Measurements from ENCODE around the gene C2CD4A.

C2CD4A gene

DNA sequence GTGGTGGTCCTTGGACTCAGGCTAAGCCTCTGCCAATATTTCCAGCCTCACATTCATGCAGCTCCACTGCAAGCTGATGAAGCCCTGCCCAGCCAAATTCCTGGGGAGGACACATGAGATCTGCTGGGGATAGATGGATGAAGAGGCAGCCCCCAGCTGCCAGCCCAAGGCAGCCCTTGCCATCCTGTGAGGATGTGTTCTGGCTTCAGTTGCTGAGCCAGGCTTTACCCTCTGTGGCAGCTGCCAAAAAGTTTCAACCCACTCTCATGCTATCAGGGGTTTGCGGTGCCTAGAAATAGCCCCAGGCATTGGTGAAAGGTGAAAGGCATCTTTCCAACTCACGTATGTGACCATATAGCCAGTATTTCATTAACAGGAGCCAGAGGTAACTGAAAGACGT is 37.6 kb downstream of the C2CD4A start:
- no peak for DNase-seq

DNA sequence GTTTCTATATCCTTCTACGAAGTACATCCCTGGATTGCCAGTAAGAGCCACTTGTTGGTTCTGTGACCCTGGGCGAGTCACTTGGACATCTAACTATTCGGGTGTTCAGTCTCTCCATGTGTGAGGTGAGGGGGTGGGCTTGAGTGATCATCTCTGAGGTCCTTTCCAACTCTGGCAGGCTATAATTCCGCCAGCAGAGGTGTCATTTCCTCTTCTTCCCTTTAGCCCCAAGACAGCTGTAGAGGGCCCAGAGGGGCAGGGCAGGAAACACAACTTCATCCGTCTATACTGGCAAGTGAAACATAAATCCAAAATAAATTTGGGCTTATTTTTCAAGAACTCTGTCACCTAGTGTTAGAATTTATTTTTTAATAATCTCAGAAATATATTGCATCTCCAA is 38.1 kb downstream of the C2CD4A start:
- no peak for DNase-seq

DNA sequence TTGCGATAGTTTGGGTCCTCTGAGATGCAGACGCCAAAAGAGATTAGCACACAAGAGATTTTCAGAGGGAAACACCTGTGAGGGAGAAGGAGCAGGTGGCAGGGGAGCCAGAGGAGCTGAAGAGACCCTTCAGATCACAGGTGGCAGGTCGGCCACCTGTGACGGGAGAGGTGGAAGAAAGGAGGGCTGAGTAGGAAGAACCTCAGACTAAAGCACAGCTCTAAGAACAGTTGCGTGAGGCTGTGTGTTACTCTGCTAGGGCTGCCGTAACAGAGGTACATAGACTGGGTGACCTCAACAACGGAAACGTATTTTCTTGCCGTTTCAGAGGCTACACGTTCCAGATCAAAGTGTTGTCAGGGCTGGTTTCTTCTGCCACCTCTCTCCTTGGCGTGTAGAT is 38.5 kb downstream of the C2CD4A start:
- DNase-seq: no peak

DNA sequence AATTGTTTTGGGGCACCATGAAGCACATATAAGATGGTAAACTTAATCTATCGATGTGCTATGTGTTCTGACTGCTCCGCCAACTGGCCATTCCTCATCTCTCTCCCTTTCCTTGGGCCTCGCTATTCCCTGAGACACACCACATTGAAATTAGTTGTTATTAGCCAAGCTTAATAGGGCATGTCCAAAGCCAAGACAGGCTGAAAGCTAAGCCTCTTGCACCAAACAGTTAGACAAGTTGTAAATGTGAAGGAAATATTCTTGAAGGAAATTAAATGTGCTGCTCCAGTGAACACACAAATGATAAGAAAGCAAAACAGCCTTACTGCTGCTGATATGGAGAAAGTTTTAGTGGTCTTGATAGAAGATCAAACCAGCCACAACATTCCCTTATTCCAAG is 39.3 kb downstream of the C2CD4A start:
- DNase-seq: no peak

DNA sequence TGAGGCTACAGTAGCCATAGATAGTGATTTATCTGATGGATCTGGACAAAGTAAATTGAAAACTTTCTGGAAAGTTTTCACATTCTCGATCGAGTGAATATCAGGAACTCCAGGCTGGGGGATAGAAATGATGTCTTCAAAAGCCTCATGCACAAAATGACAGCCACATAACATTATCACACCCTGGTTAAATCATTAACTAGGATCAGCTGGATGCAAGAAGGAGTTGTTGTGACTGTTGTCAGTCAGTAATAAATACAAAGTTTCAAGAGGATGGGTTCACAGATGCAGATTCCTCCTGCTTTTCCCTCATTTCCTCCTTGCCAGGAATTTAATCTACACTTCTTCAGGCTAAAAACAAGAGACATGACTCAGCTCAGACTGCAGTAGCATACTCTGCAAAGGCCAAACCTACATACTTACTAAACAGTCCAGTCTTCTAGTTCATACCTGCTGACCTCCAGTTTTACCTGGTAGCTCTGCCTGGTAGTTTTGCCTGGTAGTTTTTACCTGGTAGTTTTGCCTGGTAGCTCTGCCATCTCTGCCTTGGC is 40.9 kb downstream of the C2CD4A start:
- no peak for DNase-seq

DNA sequence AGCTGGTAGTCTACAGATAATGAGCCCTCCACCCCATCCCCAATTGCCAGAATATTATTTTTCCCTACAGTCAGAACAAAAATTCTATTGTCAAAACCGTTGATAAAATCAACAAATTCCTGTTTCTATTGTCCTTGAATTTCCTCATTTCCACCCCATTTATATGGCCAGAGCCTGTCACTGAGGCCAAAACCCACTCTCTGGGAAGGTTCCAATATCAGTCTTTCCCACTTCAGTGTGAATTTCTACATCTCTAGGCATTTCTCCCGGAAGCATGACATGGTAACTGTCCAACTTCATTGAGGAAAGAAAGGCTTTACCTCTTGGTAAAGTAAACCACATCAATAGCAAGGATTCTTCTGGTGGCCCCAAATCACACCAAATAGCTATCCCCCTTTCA is 41.6 kb downstream of the C2CD4A start:
- DNase-seq: no peak

DNA sequence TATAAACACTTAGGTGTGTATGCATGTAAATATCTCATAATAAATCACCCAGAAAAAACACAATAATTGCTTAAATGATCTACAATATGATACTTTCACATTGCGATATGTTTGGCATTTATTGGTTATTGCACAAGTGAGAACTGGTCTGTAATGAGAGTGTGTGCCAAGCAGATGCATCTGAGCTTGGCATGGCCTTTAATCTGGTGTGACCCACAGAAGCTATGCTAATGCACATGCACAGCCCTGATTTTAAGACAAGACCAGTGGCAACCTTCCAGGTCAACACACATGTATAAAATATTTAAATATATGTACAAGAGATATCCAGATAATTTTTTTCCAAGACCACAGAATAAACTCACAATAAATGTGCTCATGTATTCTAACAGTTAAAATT is 42.7 kb downstream of the C2CD4A start:
- no peak for DNase-seq

DNA sequence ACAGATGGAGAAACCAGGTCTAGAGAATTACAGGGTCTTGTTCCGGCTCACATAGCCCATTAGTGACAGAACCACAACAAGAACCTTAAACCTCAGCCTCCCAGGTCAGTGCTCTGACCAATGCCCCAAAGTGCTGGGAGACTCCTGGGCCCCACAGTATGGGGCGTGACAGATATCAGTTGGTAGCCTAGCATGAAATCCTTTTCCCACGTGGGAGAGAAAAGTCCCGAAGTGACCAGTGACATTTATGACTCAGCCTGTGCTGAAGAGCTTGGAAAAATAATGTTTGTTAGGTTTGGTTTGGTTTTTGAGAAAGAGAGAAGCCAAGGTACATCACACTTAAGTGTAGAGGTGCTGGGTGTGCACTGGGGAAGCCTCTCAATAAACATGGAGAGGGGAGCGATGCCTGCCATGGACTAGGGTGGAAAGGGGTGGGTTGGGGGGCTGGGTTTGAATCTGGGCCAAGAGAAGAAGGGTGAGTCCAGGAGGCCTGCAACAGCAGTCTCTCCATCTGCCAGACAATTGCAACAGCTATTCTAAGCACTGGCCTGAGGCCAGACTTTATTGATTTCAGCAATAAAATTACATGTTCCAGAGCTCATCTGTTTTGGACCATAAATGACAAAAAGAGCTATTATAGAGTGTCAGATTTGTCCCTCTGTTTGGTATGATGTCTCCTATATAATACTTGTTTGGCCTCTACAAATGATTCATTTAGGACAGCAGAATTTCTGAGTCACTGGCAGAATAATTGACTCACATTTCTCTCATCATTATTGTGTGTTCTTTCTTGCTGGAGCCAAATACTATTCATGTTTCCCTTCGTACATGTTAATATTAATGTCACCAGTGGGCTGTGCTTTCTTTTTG is 43.4 kb downstream of the C2CD4A start:
- no peak for DNase-seq

DNA sequence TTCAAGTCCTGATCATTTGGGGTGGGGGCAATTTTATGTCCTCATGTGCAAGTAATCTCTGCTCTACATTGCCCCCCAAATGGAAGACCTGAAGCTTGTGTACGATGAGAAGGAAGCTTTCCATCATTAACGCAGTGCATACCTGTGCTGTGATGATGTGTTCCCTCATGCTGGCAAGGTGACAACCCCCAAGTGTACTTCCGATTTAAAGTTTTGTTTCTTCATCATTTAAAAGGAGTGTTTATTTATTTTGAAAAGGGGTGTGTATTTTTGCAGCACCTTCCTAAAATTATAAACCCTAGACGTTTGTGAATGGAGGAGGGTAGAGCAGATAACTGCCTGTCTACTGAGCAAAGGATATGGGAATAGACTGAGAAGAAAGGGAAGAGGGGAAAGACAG is 45.3 kb downstream of the C2CD4A start:
- no peak for DNase-seq

DNA sequence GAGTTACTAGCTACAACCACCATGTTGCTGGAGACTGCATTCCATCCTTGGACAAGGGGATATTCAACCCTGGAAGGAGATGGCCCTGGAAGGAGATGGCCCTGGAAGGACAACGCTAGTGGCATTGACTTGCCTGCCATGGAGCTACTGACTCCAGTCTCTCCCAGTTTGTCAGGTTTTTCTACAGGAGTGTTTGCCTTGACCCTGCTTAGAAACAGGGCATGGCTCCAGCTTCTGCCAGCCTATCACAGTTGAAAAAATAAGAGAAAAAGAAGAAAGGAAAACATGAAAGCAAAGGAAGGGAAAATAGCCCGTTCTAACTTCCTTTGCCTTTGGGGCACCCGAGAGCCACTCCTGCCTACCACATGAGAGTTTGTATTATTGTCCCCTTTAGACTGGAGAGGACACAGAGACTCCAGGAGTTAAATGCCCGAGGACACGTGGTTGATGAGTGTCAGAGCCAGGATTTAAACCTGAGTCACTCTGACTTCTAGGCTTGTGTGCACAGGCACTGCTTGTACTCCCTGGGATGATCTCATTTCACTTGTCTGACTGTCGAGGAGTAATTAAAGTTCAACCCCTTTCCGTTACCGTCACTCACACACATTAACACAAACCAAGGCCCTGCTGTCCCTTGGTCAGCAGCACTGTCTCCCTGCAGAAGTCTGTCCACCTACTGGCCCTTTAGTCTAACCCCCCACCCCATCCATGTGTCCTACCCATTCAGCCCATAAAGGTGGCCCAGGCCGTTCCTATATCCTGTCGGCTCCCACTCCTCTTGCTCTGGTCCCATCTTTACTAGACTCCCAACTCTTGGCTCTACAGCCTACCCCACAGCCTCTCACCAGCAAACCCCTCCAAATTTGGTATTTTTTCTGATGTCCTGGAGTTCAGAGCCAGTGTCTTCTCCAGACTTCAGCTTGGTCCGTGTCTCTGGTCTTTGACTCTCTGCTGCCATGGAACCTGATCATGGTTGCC is 46.1 kb downstream of the C2CD4A start:
- DNase-seq: no peak

DNA sequence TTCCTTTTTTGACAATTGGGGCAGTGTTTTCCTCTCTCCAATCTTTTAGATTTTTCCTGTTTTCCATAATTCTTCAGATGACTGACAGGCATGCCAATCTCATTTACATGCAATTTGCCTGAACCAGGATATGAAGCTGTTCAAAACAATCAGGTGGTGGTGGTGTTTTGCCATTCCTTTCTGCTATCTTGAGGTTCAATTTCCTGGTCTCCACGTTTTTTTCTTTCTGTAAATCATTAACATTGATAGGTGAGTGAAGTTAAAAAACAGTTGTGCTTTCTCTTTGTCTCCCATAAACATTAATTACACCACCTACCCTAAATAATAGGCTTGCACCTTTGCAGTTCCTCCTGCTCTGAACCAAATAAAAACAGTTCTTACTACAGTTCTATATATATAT is 49.1 kb downstream of the C2CD4A start:
- no peak for DNase-seq

DNA sequence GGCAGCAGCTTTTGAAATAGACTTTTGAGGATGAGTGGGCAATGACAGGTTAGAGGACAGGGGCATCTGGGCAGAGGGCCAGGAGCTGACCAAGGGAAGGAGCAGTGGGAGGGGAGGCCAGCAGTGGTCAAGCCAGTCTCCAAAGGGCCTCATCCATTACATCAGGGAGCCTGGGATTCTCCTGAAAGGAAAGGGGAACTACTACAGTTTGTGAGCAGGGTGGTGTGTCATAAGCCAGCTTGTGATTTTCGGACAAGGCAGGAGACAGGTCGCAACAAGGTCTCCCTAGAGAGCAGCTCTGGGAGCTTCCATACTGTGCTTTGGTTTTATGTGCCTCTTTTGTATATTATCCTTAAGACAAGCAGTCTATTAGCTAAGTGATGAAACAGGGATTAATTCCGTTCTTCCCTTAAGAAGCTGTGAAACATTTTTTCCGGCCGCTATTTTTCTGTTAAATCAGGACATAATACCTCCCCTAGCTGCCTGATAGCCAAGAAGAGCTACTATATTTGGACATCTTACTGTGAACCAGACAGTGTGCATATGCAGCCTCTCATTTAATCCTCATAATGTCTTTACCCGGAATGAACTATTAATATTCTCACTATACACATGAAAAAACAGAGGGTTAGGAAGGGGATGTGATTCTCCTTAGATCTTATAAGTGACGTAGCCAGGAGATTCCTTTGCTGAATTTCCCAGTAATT is 51.9 kb downstream of the C2CD4A start:
- DNase-seq: no peak

DNA sequence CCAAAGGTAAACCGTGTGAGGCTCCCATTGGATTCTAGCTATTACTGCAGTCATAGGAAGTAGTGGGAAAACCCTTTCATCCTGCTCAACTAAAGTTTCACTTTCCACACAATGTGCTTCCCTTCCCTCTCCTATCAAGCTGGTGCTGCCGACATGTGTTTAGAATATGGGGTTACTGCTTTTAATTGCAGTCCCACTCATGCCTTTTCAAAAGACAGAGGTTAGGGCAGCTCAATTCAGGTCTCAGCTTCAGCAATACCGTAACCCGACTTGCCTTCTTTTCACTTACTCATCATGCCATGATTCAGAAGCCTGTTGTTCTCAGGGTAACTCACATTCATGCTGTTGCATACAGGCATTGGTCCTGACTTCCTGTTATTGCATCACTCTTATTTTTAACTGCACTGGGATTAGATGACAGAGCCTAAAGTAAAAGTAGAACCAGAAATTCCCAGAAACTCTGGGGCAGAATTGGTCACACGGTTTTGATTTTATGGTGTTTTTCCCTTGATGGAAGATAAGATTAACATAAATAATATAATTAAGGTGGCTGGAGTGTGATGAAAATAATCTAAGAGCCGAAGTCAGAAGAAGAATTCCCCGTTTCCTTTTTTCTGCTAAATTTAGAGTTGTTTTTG is 52.6 kb downstream of the C2CD4A start:
- no peak for DNase-seq

DNA sequence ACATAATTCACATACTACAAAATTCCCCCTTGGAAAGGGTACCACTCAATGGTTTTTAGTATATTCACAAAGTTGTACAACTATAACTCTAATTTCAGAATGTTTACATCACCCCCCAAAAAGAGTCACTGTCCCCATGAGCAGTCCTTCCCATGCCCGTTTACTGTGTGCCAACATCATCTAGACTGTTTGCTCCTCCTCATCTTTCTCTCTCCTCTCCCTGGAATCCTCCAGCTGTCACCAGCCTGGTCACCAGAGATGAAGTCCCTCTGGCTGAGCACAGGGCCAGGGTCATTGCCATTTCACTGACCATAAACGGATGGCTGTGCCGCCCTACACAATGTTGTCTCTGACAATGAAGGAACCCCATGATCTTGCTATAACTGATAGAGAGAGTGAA is 53.1 kb downstream of the C2CD4A start:
- no peak for DNase-seq
